ENCODE results near the gene DESI1. TPM values are rescaled to one million over a fixed set of nuclear protein-coding genes. Genes with fewer than 3 reads are reported as not detected.
A peak's percentile ranks its signal among the peaks of the same experiment; 100 is the strongest.

The DESI1 gene
- total and polyA plus RNA-seq, 2 of the 13 experiments (the other 11 are each of a cell fraction or from before 2014, with no cell fraction given): 21.6 to 29.2 TPM

- no peaks in the 10 kb centered on the region for H3K9me3 ChIP-seq (ENCODE audit: low read length)
- 0% methylated on average over 26 of the region's 70 CpGs for WGBS (ENCODE audit: low lambda C conversion rate)
- BruUV-seq (replicated peaks): no TSS peak
- peak within 1 kb of the TSS; percentile 95 for H3K4me2 ChIP-seq (ENCODE audit: low read depth, low read length)
- H3K79me2 ChIP-seq (ENCODE audit: insufficient read depth, low read length): peaks cover 50% of the 10 kb centered on the region
- intact Hi-C loops (cut with micrococcal nuclease; ENCODE audit: unreplicated experiment) (no loop called here), in situ Hi-C loops (cut with HindIII; ENCODE audit: extremely low pct_ligation_motif_present, low pct_unique_long_range_greater_than_20kb) (no loop called here)
- DNase-seq (ENCODE audit: low spot score): peak; percentile 98
- peak; percentile 80 for ATAC-seq
- peak within 1 kb of the TSS; percentile 97 for H3K27ac ChIP-seq (ENCODE audit: extremely low read length, insufficient read depth, low read length)
- peak within 1 kb of the TSS; percentile 99 for H3K9ac ChIP-seq (ENCODE audit: insufficient read depth, low read depth, low read length)
- no peak within 1 kb of the TSS for H2AFZ ChIP-seq (ENCODE audit: low read length)
- POLR2A ChIA-PET: interaction anchor here (0.6 to 5.2 kb wide), 37 partner anchors 9 to 326 kb away, joined by 3 to 78 read pairs (median 5); partner anchors contain the start of genes CENPM, CSDC2, PHF5A and PMM1
- peaks cover 67% of the 10 kb centered on the region for H3K4me1 ChIP-seq (ENCODE audit: insufficient read depth, low read length)
- H3K27me3 ChIP-seq (ENCODE audit: control insufficient read depth in 1 of 2, insufficient read depth in 2 of 2, low read length in 2 of 2): no peaks in the 10 kb centered on the region; a peak in 1 of 5 replicates
- CTCF ChIA-PET (ENCODE audit: low intra/inter-chr PET ratio, low total read pairs): no interaction called here
- peak within 1 kb of the TSS; percentile 82 to 94 (median 85) for H3K4me3 ChIP-seq (replicated peaks in 1 of 3; ENCODE audit: insufficient read depth in 1 of 3, low read depth in 2 of 3, low read length in 3 of 3)
- peak; percentile 93 for FAIRE-seq
- H3K36me3 ChIP-seq (replicated peaks in 1 of 2; ENCODE audit: control insufficient read depth in 1 of 2, insufficient read depth in 2 of 2, low read length in 2 of 2): peaks cover under 1 to 18% of the 10 kb centered on the region in 2 experiments; a peak in 2 of 5 replicates
- peaks cover 11% of the 10 kb centered on the region for H4K20me1 ChIP-seq (ENCODE audit: insufficient read depth, low read length)
- peak; percentile 38; the same call in 1 of the 2 replicates for TF ChIP-seq ZNF543 (CRISPR knock-in tag; IDR thresholded peaks at IDR 0.05)
- TF ChIP-seq SMAD3 (CRISPR knock-in tag; IDR thresholded peaks at IDR 0.05): no peak
- peak; percentile 92; the same call in 1 of the 2 replicates for TF ChIP-seq MYC (CRISPR knock-in tag; IDR thresholded peaks at IDR 0.05; ENCODE audit: borderline replicate concordance)
- TF ChIP-seq ZMYM3 (CRISPR knock-in tag; IDR thresholded peaks at IDR 0.05): no peak
- peak; percentile 99 for TF ChIP-seq ZHX1 (CRISPR knock-in tag; IDR thresholded peaks at IDR 0.05; ENCODE audit: low read depth)
- no peak for TF ChIP-seq ZNF280B (CRISPR knock-in tag; IDR thresholded peaks at IDR 0.05; ENCODE audit: borderline replicate concordance)
- TF ChIP-seq THAP7 (CRISPR knock-in tag; IDR thresholded peaks at IDR 0.05): peak; percentile 70; the same call in 1 of the 2 replicates
- TF ChIP-seq CTCF (CRISPR knock-in tag; IDR thresholded peaks at IDR 0.05): peak; percentile 22; the same call in 1 of the 2 replicates
- no peak for TF ChIP-seq KLF12 (CRISPR knock-in tag; IDR thresholded peaks at IDR 0.05; ENCODE audit: borderline replicate concordance)
- TF ChIP-seq RBM22 (optimal IDR thresholded peaks at IDR 0.05; ENCODE audit: low read length): peak; percentile 68
- TF ChIP-seq ZMAT3 (CRISPR knock-in tag; conservative IDR thresholded peaks at IDR 0.05): 0 out of 2 replicates have a peak, but pooled peaks have one; percentile 79
- TF ChIP-seq ZNF552 (CRISPR knock-in tag; IDR thresholded peaks at IDR 0.05; ENCODE audit: borderline replicate concordance): peak; percentile 79; the same call in 1 of the 2 replicates
- TF ChIP-seq YEATS2 (CRISPR knock-in tag; IDR thresholded peaks at IDR 0.05; ENCODE audit: borderline replicate concordance): peak; percentile 86
- TF ChIP-seq MTF2 (CRISPR knock-in tag; IDR thresholded peaks at IDR 0.05; ENCODE audit: borderline replicate concordance): 0 out of 2 replicates have a peak, but pooled peaks have one; percentile 93
- 0 out of 2 replicates have a peak, but pooled peaks have one; percentile 9 for TF ChIP-seq ZNF629 (CRISPR knock-in tag; conservative IDR thresholded peaks at IDR 0.05)
These were observed 462 bp upstream of the DESI1 start, which contains the start of gene XRCC6 for GRCh38 chr22:41621099-41621910. TSS of gene XRCC6 (plus strand) at chr22:41621295. CDS start at chr22:41622005, 710 bp downstream.

Data from HepG2 (cell line).